COLO668 (cell line): ENCODE data around the gene TRIM7.
"Not testable (repeated sequence)": the region's sequence is repeated elsewhere in the genome, so short reads cannot be mapped to it uniquely, and the experiment has no call there.

Experiments
- DNase-seq: peaks from one replicate; lab custom pipeline; 2025; ENCODE audit not compliant: unreplicated experiment; lab: John Stamatoyannopoulos, UW

The TRIM7 gene

GRCh38 chr5:181156758-181157157, 48.2 kb downstream of the TRIM7 start:
- no peak for DNase-seq

- DNase-seq, result no peak
Observed at GRCh38 chr5:181153814-181154213, 51.2 kb downstream of the TRIM7 start.

DNA sequence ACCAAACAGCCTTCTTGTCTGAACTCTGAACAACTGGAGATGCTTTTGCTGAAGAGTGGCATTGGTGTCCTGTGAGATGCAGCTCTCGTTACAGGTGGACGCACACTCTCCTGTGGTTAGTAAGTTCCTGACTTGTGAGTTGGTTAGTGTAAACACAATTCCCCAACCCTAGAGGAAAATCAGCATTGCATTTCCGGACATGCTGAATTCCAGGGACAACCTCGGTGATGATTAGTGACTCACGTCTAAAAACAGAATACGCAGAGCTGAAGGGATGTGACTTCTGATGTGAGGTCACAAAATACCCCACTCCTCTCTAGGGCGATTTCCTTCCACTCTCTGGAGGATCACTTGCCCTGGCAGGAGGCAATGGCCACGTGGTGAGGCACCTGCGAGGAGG, 52.6 kb downstream of the TRIM7 start:
- DNase-seq, result no peak

DNA sequence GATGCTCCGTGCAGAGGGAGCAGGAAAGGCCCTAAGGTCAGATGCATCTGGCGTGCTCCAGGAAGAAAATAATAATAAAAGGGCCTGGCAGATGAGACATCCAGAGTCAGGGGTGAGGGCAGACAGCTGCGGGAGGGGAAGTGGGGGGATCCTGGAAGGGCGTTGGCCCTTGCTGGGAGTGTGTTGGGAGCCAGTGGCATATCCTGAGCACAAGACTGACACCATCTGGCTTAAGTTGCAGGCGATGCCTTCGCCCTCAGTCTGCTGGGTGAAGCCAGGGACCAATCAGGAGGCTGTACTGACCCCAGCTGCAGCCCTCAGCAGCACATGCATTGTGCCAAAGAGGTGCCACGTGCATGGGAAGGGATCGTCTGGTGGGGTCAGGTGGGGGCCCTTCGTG, 53.9 kb downstream of the TRIM7 start:
- no peak for DNase-seq

DNA sequence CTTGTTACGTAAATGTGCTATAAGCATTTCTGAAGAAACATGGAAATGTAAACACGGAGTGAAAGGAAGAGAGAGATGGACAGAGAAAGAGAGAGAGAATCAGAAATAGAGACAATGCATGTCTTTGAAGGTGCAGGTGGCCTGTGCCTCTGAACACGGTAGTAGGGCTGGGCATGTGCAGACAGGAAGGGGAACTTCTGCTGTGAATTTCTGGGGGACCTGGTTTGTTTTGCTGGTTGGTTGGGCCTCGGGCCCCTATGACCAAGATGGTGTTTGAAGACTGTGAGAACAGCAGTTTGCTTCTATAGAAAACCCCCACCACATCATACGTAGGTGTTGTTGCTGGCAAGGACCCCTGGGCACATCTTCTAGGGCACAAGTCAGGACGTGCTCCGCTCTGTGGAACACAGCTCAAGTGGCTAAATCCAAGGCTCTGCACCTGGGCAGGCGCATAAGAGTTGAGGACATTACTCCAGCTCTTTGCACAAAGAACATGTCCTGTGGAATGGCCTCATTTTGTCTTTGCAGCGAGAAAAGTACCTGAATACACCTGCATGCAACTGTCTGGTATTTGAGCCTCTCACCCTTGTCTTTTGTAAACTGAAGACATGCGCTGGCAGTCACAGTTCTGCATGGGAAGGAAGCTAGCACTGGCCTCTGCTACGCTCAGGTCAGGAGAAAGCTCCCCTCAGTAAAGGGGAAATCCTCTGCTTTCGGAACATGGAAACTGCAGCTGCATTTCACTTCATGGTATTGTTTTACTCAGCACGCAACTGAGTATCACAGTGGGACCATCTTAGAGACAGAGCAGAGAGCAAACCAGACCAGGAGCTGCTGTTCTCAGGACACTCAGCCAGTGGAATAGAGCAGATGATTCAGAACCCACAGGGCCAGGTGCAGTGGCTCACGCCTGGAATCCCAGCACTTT, 54.9 kb downstream of the TRIM7 start:
- no peak for DNase-seq

DNA sequence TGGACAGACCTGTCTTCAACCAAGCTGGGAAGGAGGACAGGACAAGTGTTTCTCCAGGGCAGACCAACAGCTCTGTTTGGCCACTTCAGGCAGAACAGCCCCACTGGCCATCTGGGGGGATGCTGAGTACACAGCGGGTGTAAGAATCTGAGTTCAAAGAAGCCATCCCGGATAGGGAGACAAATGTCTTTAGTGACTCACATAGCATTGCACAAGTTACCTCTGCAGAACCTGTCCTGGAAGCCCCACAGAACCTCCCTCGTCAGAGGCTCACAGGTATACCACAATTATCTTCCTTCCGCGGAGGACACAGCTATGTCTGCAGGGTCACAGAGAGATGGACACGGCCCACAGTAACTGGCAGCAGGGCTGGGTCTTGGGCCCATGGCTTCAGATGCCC, 55.6 kb downstream of the TRIM7 start:
- no peak for DNase-seq

GRCh38 chr5:181146927-181147636, 57.9 kb downstream of the TRIM7 start, which contains the start of gene OR2V2:
OR2V2 (plus strand) TSS chr5:181147586; CDS start chr5:181154943, 7,357 bp downstream.
- not testable (repeated sequence) for DNase-seq

DNA sequence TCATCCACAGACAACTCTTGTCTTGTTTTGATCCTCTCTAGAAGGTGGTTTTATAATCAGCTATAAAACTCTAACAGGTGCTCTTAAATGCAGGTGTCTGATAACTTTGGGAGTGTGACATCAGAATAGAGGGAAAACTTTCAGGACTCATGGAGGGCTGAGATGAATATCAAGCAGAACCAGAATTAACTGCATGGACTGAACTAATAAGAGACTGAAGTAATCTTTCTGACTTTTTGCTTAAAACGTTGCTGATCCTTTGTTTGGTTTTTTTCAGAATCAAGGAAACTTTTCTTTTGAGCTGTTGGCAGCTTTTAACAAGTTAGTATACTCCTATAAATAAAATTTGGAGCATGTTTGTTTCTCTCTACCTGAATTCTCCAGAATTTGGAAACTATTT, 59.9 kb downstream of the TRIM7 start:
- DNase-seq, result no peak
